Measurements from ENCODE around the gene PPP2R5E. TPM values are rescaled to one million over a fixed set of nuclear protein-coding genes. Genes with fewer than 3 reads are reported as not detected.

The PPP2R5E gene
- total and polyA plus RNA-seq, 2 donors (not counting 3 experiments of a cell fraction or from before 2014, with no cell fraction given) = 4.9 to 52.5 TPM

DNA sequence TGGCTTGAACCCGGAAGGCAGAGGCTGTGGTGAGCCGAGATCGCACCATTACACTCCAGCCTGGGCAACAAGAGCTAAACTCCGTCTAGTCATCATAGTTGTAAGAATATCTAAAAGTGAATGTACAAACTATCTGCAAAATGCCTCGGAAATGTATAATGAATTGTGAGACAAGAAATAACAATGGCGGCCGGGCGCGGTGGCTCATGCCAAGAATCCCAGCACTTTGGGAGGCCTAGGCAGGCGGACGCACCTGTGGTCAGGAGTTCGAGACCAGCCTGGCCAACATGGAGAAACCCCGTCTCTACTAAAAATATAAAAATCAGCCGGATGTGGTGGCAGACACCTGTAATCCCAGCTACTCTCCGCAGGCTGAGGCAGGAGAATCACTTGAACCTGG, 9.7 kb downstream of the PPP2R5E start:
- TF ChIP-seq, protein P1, sequence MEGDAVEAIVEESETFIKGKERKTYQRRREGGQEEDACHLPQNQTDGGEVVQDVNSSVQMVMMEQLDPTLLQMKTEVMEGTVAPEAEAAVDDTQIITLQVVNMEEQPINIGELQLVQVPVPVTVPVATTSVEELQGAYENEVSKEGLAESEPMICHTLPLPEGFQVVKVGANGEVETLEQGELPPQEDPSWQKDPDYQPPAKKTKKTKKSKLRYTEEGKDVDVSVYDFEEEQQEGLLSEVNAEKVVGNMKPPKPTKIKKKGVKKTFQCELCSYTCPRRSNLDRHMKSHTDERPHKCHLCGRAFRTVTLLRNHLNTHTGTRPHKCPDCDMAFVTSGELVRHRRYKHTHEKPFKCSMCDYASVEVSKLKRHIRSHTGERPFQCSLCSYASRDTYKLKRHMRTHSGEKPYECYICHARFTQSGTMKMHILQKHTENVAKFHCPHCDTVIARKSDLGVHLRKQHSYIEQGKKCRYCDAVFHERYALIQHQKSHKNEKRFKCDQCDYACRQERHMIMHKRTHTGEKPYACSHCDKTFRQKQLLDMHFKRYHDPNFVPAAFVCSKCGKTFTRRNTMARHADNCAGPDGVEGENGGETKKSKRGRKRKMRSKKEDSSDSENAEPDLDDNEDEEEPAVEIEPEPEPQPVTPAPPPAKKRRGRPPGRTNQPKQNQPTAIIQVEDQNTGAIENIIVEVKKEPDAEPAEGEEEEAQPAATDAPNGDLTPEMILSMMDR (IDR thresholded peaks at IDR 0.05; ENCODE audit: extremely low read depth in 1 of 2, insufficient read depth in 1 of 2, low read depth in 1 of 2, low read length in 2 of 2) = no peak
- TF ChIP-seq POLR2A (IDR thresholded peaks at IDR 0.05; ENCODE audit: low read depth, low read length) (no peak), MYC (IDR thresholded peaks at IDR 0.05; ENCODE audit: low read depth, low read length) (no peak), POLR2AphosphoS5 (IDR thresholded peaks at IDR 0.05; ENCODE audit: insufficient read depth, low read depth, low read length) (no peak), FOS (IDR thresholded peaks at IDR 0.05; ENCODE audit: borderline replicate concordance, insufficient read depth, low read length) (no peak), JUN (IDR thresholded peaks at IDR 0.05; ENCODE audit: borderline replicate concordance, insufficient read depth, insufficient read length, low read depth) (no peak), GATA2 (IDR thresholded peaks at IDR 0.05; ENCODE audit: insufficient read depth, insufficient read length, low read depth, low read length) (no peak), EZH2 (IDR thresholded peaks at IDR 0.05; ENCODE audit: borderline replicate concordance, low read depth, low read length, severe bottlenecking) (no peak)
- TF ChIP-seq, protein P2, sequence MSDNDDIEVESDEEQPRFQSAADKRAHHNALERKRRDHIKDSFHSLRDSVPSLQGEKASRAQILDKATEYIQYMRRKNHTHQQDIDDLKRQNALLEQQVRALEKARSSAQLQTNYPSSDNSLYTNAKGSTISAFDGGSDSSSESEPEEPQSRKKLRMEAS (IDR thresholded peaks at IDR 0.05; ENCODE audit: insufficient read depth, insufficient read length) = no peak
- Histone ChIP-seq H3K27ac (ENCODE audit: insufficient read depth, low read depth, low read length) (no peak overlapping the region), H3K9me3 (replicated peaks; ENCODE audit: control insufficient read depth, insufficient read depth, low read length) (no peaks in the 10 kb centered on the region), H3K9ac (replicated peaks; ENCODE audit: extremely low read depth, insufficient read depth, low read length) (no peak overlapping the region), H3K4me2 (ENCODE audit: insufficient read depth, low read length) (no peak overlapping the region), H3K36me3 (ENCODE audit: control insufficient read depth in 2 of 2, extremely low read depth in 1 of 2, insufficient read depth in 2 of 2, low read length in 2 of 2) (peaks cover 2 to 3% of the 10 kb centered on the region in 2 experiments), H2AFZ (ENCODE audit: low read depth, low read length) (no peak overlapping the region), H3K79me2 (ENCODE audit: control insufficient read depth, insufficient read depth, low read length) (peaks cover 77% of the 10 kb centered on the region), H4K20me1 (replicated peaks; ENCODE audit: control insufficient read depth, extremely low read depth, insufficient read depth, low read length) (no peaks in the 10 kb centered on the region), H3K4me3 (replicated peaks in 1 of 3; ENCODE audit: insufficient read depth in 1 of 3, low read depth in 1 of 3, low read length in 3 of 3) (no peak overlapping the region), H3K9me1 (replicated peaks; ENCODE audit: control insufficient read depth, extremely low read depth, insufficient read depth, low read length) (no peaks in the 10 kb centered on the region), H3K27me3 (ENCODE audit: control insufficient read depth in 2 of 2, insufficient read depth in 2 of 2, low read length in 2 of 2) (no peaks in the 10 kb centered on the region), H3K4me1 (ENCODE audit: control insufficient read depth, extremely low read depth, insufficient read depth, low read length) (no peaks in the 10 kb centered on the region)
- DNase-seq (ENCODE audit: low read depth, low spot score) (no peak), FAIRE-seq (no peak)
- BruUV-seq (replicated peaks) = no TSS peak
- dilution Hi-C loops (cut with MboI; ENCODE audit: extremely low pct_ligation_motif_present, low sequenced_read_pairs) (no loop called here), intact Hi-C loops (cut with micrococcal nuclease) (no loop called here)
- ChIA-PET CTCF (no interaction called here), POLR2A (no interaction called here)

Data from endothelial cell of umbilical vein (primary cell).